Right atrium auricular region (tissue), 2 donors: ENCODE data around the gene CLASP1. TPM values are rescaled to one million over a fixed set of nuclear protein-coding genes. Genes with fewer than 3 reads are reported as not detected.

Experiments used
- DNase-seq: peaks from one replicate; pipeline ENCODE4 v3.0.0-alpha.2; 2019; ENCODE audit warnings: low spot score
- H3K27ac ChIP-seq, 2 donors: fragments of 200-600 bp; sonication (generic); 1 replicate in 1 of 2; 2 replicates in 1 of 2; pipeline ENCODE4 v1.5.1; 2016 to 2019
- H3K27me3 ChIP-seq, 2 donors: fragments of 200-600 bp; sonication (generic); one replicate each; pipeline versions ENCODE4 v1.5.1 to v1.6.0; 2017 to 2019
- H3K36me3 ChIP-seq: fragments of 200-600 bp; sonication (generic); one replicate; pipeline ENCODE4 v1.5.1; 2016
- H3K4me1 ChIP-seq, 2 donors: fragments of 200-600 bp; sonication (generic); one replicate each; pipeline versions ENCODE4 v1.5.1 to v1.6.0; 2017 to 2019
- H3K4me3 ChIP-seq, 2 donors: fragments of 200-600 bp; sonication (generic); 1 replicate in 1 of 2; 2 replicates in 1 of 2; pipeline ENCODE4 v1.5.1; 2017 to 2019; ENCODE audit warnings: mild to moderate bottlenecking in 1 of 2, moderate library complexity in 1 of 2
- H3K9me3 ChIP-seq, 2 donors: fragments of 200-600 bp; sonication (generic); one replicate each; pipeline ENCODE4 v1.5.1; 2019
- total RNA-seq, 2 donors: library from RNA; depleted of rRNA; stranded (reverse); fragments of >200 nt; gene quantifications; one replicate each; pipeline ENCODE4 v1.1.0, GENCODE V29; 2016
- TF ChIP-seq, protein P1 (sequence below), 2 donors: fragments of 200-600 bp; sonication (generic); IDR thresholded peaks; one replicate each; pipeline ENCODE4 v1.5.1; 2019; ENCODE audit warnings: antibody characterized with exemption in 2 of 2

Gene CLASP1
- total RNA-seq, 2 donors from 2014 or later, result 42.4 to 47.8 TPM

DNA sequence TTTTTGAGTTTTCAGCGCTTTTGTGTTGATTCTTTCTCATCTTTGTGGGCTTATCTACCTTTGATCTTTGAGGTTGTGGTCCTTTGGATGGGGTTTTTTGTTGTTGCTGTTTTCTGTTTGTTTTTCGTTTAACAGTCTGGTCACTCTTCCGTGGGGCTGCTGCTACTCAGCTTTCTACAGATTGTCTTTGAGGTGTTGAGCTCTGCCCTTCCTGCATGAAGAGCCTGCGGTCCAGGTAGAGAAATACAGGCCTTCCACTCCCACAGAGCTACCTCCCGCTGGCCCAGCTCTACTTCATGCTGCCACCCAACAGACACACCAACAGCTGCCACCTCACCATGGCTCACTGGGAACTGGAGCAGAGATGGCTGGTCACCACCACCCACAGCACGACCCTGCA is 180.3 kb downstream of the CLASP1 start:
- Histone ChIP-seq H3K4me1 (peaks cover 0 to 4% of the 10 kb centered on the region in 2 donors), H3K4me3 (no peak overlapping the region), H3K36me3 (peaks cover 43% of the 10 kb centered on the region), H3K27me3 (no peaks in the 10 kb centered on the region), H3K27ac (no peak overlapping the region), H3K9me3 (no peaks in the 10 kb centered on the region)
- no peak for DNase-seq
- TF ChIP-seq, protein P1, sequence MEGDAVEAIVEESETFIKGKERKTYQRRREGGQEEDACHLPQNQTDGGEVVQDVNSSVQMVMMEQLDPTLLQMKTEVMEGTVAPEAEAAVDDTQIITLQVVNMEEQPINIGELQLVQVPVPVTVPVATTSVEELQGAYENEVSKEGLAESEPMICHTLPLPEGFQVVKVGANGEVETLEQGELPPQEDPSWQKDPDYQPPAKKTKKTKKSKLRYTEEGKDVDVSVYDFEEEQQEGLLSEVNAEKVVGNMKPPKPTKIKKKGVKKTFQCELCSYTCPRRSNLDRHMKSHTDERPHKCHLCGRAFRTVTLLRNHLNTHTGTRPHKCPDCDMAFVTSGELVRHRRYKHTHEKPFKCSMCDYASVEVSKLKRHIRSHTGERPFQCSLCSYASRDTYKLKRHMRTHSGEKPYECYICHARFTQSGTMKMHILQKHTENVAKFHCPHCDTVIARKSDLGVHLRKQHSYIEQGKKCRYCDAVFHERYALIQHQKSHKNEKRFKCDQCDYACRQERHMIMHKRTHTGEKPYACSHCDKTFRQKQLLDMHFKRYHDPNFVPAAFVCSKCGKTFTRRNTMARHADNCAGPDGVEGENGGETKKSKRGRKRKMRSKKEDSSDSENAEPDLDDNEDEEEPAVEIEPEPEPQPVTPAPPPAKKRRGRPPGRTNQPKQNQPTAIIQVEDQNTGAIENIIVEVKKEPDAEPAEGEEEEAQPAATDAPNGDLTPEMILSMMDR (IDR thresholded peaks at IDR 0.05), result no peak

DNA sequence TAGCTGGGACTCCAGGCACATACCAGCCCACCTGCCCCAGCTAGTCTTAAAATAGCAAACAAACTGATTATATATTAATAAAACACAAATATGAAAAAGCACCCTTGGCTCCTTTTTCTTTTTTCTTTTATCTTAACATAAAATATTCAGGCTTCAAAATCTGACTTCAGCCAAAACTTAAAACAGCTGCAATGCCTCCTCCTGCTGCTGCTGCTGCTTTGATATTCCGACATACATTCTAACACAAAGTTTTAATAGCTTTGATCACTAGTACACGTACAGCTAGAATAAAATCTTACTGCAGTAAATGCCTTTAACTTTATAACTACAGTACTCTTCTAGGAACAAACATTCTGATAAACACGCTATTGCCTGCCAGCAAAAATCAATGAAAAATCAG is 190.0 kb downstream of the CLASP1 start:
- no peaks in the 10 kb centered on the region for H3K9me3 ChIP-seq
- H3K4me3 ChIP-seq, result no peak overlapping the region
- H3K36me3 ChIP-seq, result peaks cover 45% of the 10 kb centered on the region
- no peaks in the 10 kb centered on the region for H3K27me3 ChIP-seq
- no peaks in the 10 kb centered on the region for H3K4me1 ChIP-seq
- no peak overlapping the region for H3K27ac ChIP-seq
- TF ChIP-seq, protein P1 (IDR thresholded peaks at IDR 0.05), result no peak
- DNase-seq, result no peak

DNA sequence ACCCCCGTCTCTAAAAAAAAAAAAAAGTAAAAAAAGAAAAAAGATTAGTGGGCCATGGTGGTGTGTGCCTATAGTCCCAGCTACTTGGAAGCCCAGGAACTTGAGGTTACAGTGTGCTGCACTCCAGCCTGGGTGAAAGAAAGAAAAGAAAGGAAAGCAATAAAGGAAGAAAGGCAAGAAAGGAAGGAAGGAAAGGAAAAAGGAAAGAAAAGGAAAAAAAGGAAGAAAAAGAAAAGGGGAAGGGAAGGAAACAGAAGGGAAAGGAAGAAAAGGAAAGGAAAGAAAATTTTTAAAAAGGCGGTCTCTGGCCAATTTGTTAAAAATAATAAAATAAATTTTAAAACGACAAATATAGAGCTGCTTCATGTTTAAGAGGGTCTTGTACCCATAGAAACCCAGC is 192.9 kb downstream of the CLASP1 start:
- Histone ChIP-seq H3K27ac (no peak overlapping the region), H3K27me3 (no peaks in the 10 kb centered on the region), H3K36me3 (peaks cover 50% of the 10 kb centered on the region)

DNA sequence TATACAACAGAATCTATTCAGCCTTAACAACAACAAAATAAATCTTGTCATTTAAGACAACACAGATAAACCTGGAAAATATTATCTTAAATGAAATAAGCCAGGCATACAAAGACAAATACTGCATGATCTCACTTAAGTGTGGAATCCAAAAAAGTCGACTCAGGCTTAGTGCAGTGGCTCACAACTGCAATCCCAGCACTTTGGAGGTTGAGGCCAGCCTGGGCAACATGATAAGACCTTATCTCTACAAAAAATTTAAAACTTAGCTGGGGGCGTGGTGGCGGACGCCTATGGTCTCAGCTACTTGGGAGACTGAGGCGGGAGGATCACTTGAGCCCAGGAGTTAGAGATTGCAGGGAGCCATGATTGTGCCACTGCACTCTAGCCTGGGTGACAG is 193.8 kb downstream of the CLASP1 start:
- H3K36me3 ChIP-seq, result peaks cover 49% of the 10 kb centered on the region
- no peaks in the 10 kb centered on the region for H3K4me1 ChIP-seq
- no peak for DNase-seq

More for the DNA sequence above, 192.9 kb downstream of the CLASP1 start:
- H3K9me3 ChIP-seq, result no peaks in the 10 kb centered on the region
- TF ChIP-seq, protein P1 (IDR thresholded peaks at IDR 0.05), result no peak
- no peak overlapping the region for H3K4me3 ChIP-seq
- DNase-seq, result no peak
- no peaks in the 10 kb centered on the region for H3K4me1 ChIP-seq

DNA sequence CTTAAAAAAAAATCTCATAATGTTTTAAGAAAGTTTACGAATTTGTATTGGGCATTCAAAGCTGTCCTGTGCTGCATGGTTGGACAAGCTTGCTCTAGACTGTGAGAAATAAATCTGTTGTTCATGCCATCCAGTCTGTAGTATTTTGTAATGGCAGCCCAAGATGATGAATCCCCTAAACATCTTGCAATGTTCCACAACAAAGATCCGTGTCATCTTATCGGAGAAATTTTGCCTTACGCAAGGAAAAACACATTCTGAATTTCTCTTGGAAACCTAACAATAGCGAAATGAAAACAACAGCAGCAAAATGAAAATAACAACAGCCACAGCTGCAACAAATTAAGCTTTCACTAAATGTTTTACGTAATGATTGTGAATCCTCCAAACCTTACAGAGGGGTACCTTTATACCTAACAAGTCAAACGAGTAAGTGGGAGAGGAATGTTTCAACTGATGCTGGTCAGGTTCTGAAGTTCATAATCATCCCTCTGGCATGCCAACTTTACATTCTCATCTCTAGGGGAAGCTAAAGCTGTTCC is 194.6 kb downstream of the CLASP1 start:
- DNase-seq, result no peak
- H3K4me3 ChIP-seq, result no peak overlapping the region
- no peak overlapping the region for H3K27ac ChIP-seq
- H3K4me1 ChIP-seq, result no peaks in the 10 kb centered on the region
- H3K27me3 ChIP-seq, result no peaks in the 10 kb centered on the region
- peaks cover 54% of the 10 kb centered on the region for H3K36me3 ChIP-seq
- TF ChIP-seq, protein P1 (IDR thresholded peaks at IDR 0.05), result no peak
- H3K9me3 ChIP-seq, result no peaks in the 10 kb centered on the region

More for the DNA sequence above, 193.8 kb downstream of the CLASP1 start:
- H3K27me3 ChIP-seq, result no peaks in the 10 kb centered on the region
- H3K27ac ChIP-seq, result no peak overlapping the region
- H3K9me3 ChIP-seq, result no peaks in the 10 kb centered on the region
- H3K4me3 ChIP-seq, result no peak overlapping the region
- TF ChIP-seq, protein P1 (IDR thresholded peaks at IDR 0.05), result no peak

- no peak for DNase-seq
- Histone ChIP-seq H3K36me3 (peaks cover 71% of the 10 kb centered on the region), H3K27ac (no peak overlapping the region)
Measured at GRCh38 chr2:121451398-121451797, 197.9 kb downstream of the CLASP1 start.

More at GRCh38 chr2:121451398-121451797, 197.9 kb downstream of the CLASP1 start:
- Histone ChIP-seq H3K4me1 (no peaks in the 10 kb centered on the region), H3K9me3 (no peaks in the 10 kb centered on the region), H3K4me3 (no peak overlapping the region), H3K27me3 (no peaks in the 10 kb centered on the region)
- TF ChIP-seq, protein P1 (IDR thresholded peaks at IDR 0.05), result no peak
